OCI-LY3 (cell line): ENCODE data around the gene CSH2.
"Not testable (repeated sequence)": the region's sequence is repeated elsewhere in the genome, so short reads cannot be mapped to it uniquely, and the experiment has no call there.

Experiments
- H2AFZ ChIP-seq: fragments of 200-600, 300-600 bp; shearing (Covaris generic); 2 replicates; pipeline ENCODE4 v1.6.0; 2014; ENCODE audit warnings: antibody characterized with exemption, low read depth, low read length
- H3K27ac ChIP-seq: fragments of 200-600, 300-600 bp; sonication (generic); 2 replicates; pipeline ENCODE4 v1.5.1; 2014; ENCODE audit warnings: mild to moderate bottlenecking, low read length, moderate library complexity, mixed read lengths
- H3K27me3 ChIP-seq: fragments of 200-600, 300-600 bp; sonication (generic); 2 replicates; pipeline ENCODE4 v1.6.1; 2014; ENCODE audit warnings: low read depth, low read length, mixed read lengths
- H3K36me3 ChIP-seq: fragments of 200-600, 300-600 bp; sonication (generic); replicated peaks from 2 replicates; pipeline ENCODE3; 2014; ENCODE audit warnings: low read depth, low read length, mixed read lengths
- H3K4me1 ChIP-seq: fragments of 300-600, 200-600 bp; sonication (generic); 2 replicates; pipeline ENCODE4 v1.6.1; 2014; ENCODE audit warnings: low read length, mixed read lengths
- H3K4me2 ChIP-seq: fragments of 200-600, 300-600 bp; sonication (generic); 2 replicates; pipeline ENCODE4 v1.6.1; 2014; ENCODE audit warnings: low read length, mixed read lengths
- H3K4me3 ChIP-seq: fragments of 300-600, 200-600 bp; sonication (generic); 2 replicates; pipeline ENCODE4 v1.5.1; 2014; ENCODE audit warnings: antibody characterized with exemption, mild to moderate bottlenecking, low read length, moderate library complexity
- H3K79me2 ChIP-seq: fragments of 300-600, 200-600 bp; shearing (Covaris generic); 2 replicates; pipeline ENCODE4 v1.6.1; 2014; ENCODE audit warnings: mild to moderate bottlenecking, low read length, mixed read lengths
- H3K9ac ChIP-seq: fragments of 300-600, 200-600 bp; shearing (Covaris generic); 2 replicates; pipeline ENCODE4 v1.6.0; 2014; ENCODE audit warnings: mild to moderate bottlenecking, low read length, moderate library complexity
- H3K9me3 ChIP-seq: fragments of 200-600, 300-600 bp; shearing (Covaris generic); 2 replicates; pipeline ENCODE4 v1.6.1; 2014; ENCODE audit warnings: low read length, mixed read lengths; ENCODE audit not compliant: insufficient read depth
- H4K20me1 ChIP-seq: fragments of 200-600, 300-600 bp; sonication (generic); 2 replicates; pipeline ENCODE4 v1.6.1; 2016; ENCODE audit warnings: low read length, mixed read lengths; ENCODE audit not compliant: insufficient read depth
- CTCF ChIP-seq: fragments of 200-600, 300-600 bp; sonication (generic); IDR thresholded peaks from 2 replicates; pipeline ENCODE4 v1.5.1; 2014; ENCODE audit warnings: antibody characterized with exemption, low read length, low read depth

CSH2 gene

GRCh38 chr17:63907161-63907778 lies 33.8 kb upstream of the CSH2 start:
- not testable (repeated sequence) for H4K20me1 ChIP-seq, H3K27ac ChIP-seq, H3K4me2 ChIP-seq

GRCh38 chr17:63904796-63905195 lies 31.3 kb upstream of the CSH2 start:
- not testable (repeated sequence) for H3K27ac ChIP-seq, H3K4me3 ChIP-seq, H3K36me3 ChIP-seq, H3K4me2 ChIP-seq, H3K4me1 ChIP-seq, H3K79me2 ChIP-seq, H3K9ac ChIP-seq, H3K9me3 ChIP-seq, H2AFZ ChIP-seq, H4K20me1 ChIP-seq
- peaks cover 27% of the 10 kb centered on the region for H3K27me3 ChIP-seq

More at GRCh38 chr17:63907161-63907778, 33.8 kb upstream of the CSH2 start:
- H3K4me3 ChIP-seq, H3K36me3 ChIP-seq, H3K4me1 ChIP-seq, H2AFZ ChIP-seq, H3K79me2 ChIP-seq, H3K9ac ChIP-seq, H3K9me3 ChIP-seq: not testable (repeated sequence)
- peak; percentile 21 for TF ChIP-seq CTCF
- peaks cover 17% of the 10 kb centered on the region for H3K27me3 ChIP-seq

- not testable (repeated sequence) for H4K20me1 ChIP-seq
- H3K27me3 ChIP-seq, result peaks cover 24% of the 10 kb centered on the region
These were observed 30.3 kb upstream of the CSH2 start for GRCh38 chr17:63903787-63904201.

GRCh38 chr17:63901971-63902370 lies 28.5 kb upstream of the CSH2 start:
- H3K27ac ChIP-seq, H2AFZ ChIP-seq, H3K4me3 ChIP-seq, H3K79me2 ChIP-seq, H3K9ac ChIP-seq, H4K20me1 ChIP-seq, H3K9me3 ChIP-seq, H3K4me2 ChIP-seq, H3K36me3 ChIP-seq, H3K4me1 ChIP-seq: not testable (repeated sequence)
- H3K27me3 ChIP-seq, result peaks cover 13% of the 10 kb centered on the region

More at GRCh38 chr17:63903787-63904201, 30.3 kb upstream of the CSH2 start:
- not testable (repeated sequence) for H3K4me1 ChIP-seq, H3K9ac ChIP-seq, H3K9me3 ChIP-seq, H3K27ac ChIP-seq, H3K4me3 ChIP-seq, H3K36me3 ChIP-seq, H3K79me2 ChIP-seq, H2AFZ ChIP-seq, H3K4me2 ChIP-seq
- peak; percentile 39 for TF ChIP-seq CTCF

GRCh38 chr17:63898899-63899798 lies 25.7 kb upstream of the CSH2 start:
- not testable (repeated sequence) for H3K79me2 ChIP-seq, H3K4me3 ChIP-seq, H4K20me1 ChIP-seq, H3K9ac ChIP-seq, H3K27ac ChIP-seq, H2AFZ ChIP-seq, H3K9me3 ChIP-seq, H3K36me3 ChIP-seq, H3K4me1 ChIP-seq
- H3K27me3 ChIP-seq, result peaks cover 13% of the 10 kb centered on the region
- H3K4me2 ChIP-seq, result peak overlapping the region; percentile 9; the same call in 1 of the 2 replicates

- H3K79me2 ChIP-seq, H3K27me3 ChIP-seq, H3K27ac ChIP-seq, H3K4me1 ChIP-seq, H3K36me3 ChIP-seq, H3K4me3 ChIP-seq, H4K20me1 ChIP-seq, H2AFZ ChIP-seq, H3K4me2 ChIP-seq, H3K9me3 ChIP-seq, H3K9ac ChIP-seq: not testable (repeated sequence)
These were observed 23.3 kb upstream of the CSH2 start, which contains the start of gene CSH1 for GRCh38 chr17:63896524-63897354. TSS of gene CSH1 (minus strand) at chr17:63896574. CDS start at chr17:63896511, 63 bp downstream.

- not testable (repeated sequence) for H3K4me2 ChIP-seq, H3K27ac ChIP-seq, H3K79me2 ChIP-seq, H2AFZ ChIP-seq, H4K20me1 ChIP-seq, H3K36me3 ChIP-seq, H3K4me1 ChIP-seq, H3K9me3 ChIP-seq, H3K27me3 ChIP-seq, H3K9ac ChIP-seq, H3K4me3 ChIP-seq
These were observed 21.3 kb upstream of the CSH2 start for GRCh38 chr17:63894821-63895220.
